Activated CD8-positive, alpha-beta T cell treated with anti-CD3 and anti-CD28 coated beads for 36 hours (primary cell): Measurements from ENCODE around the gene CFAP47. TPM values are rescaled to one million over a fixed set of nuclear protein-coding genes. Genes with fewer than 3 reads are reported as not detected.

Experiments
- ATAC-seq: fragments of 200-7000 bp; cut with Tn5 transposase; one replicate; pipeline ENCODE4 v1.10.0; 2021; ENCODE audit warnings: mild to moderate bottlenecking, moderate library complexity
- CTCF ChIA-PET: fragments of 350-600 bp; sonication (Branson Sonifier 250); formaldehyde crosslinking; loops from one replicate; lab custom pipeline; 2021; ENCODE audit warnings: antibody characterized with exemption; lab: Charles Lee
- POLR2A ChIA-PET: fragments of 350-600 bp; sonication (Branson Sonifier 250); formaldehyde crosslinking; loops from one replicate; lab custom pipeline; 2021; ENCODE audit warnings: antibody characterized with exemption; lab: Charles Lee
- DNase-seq: peaks from one replicate; pipeline ENCODE4 v3.0.0-alpha.2; 2020
- H3K27ac Mint-ChIP-seq: one replicate; pipeline ENCODE4 v1.8.0; 2021; ENCODE audit warnings: mild to moderate bottlenecking, mixed read lengths
- H3K27me3 Mint-ChIP-seq: one replicate; pipeline ENCODE4 v1.8.0; 2021; ENCODE audit warnings: mixed read lengths
- H3K36me3 Mint-ChIP-seq: one replicate; pipeline ENCODE4 v1.8.0; 2021; ENCODE audit warnings: low read depth, mixed read lengths
- H3K4me1 Mint-ChIP-seq: one replicate; pipeline ENCODE4 v1.8.0; 2021; ENCODE audit warnings: low read depth, mixed read lengths
- H3K4me3 Mint-ChIP-seq: one replicate; pipeline ENCODE4 v1.8.0; 2021; ENCODE audit warnings: mild to moderate bottlenecking, moderate library complexity, mixed read lengths
- H3K9me3 Mint-ChIP-seq: one replicate; pipeline ENCODE4 v1.8.0; 2021; ENCODE audit warnings: mixed read lengths
- intact Hi-C: fragments of 100-400 bp; cut with micrococcal nuclease; formaldehyde crosslinking; loops from one replicate; pipeline ENCODE4 v1.10.0; 2022
- total RNA-seq, 2 experiments: library from RNA; stranded (reverse); gene quantifications; one replicate each; pipeline ENCODE4 v1.2.3, GENCODE V29; 2021
- TF ChIP-seq, protein P1 (sequence below): fragments of 200-600 bp; IDR thresholded peaks from one replicate; pipeline ENCODE4 v1.8.0; 2022; ENCODE audit warnings: antibody characterized with exemption, mild to moderate bottlenecking

Gene CFAP47
- total RNA-seq, 2 experiments from 2014 or later = not detected

DNA sequence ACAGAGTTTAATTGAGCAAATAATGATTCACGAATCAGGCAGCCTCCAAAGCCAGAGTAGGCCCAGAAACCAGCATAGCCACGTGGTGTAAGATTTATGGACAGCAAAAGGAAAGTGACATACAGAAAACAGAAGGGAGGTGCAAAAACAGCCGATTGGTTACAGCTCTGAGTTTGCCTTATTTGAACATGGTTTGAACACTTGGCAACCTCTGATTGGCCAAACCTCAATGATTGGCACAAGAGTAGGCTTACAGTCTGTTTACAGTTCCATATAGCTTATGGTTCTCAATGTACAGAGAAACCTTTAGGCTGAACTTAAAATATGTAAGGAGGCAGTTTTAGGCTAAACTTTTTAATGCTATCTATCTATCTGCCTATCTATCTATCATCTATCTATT lies 394.8 kb downstream of the CFAP47 start:
- no peaks in the 10 kb centered on the region for H3K27me3 Mint-ChIP-seq
- POLR2A ChIA-PET = no interaction called here
- intact Hi-C loops = no loop called here

DNA sequence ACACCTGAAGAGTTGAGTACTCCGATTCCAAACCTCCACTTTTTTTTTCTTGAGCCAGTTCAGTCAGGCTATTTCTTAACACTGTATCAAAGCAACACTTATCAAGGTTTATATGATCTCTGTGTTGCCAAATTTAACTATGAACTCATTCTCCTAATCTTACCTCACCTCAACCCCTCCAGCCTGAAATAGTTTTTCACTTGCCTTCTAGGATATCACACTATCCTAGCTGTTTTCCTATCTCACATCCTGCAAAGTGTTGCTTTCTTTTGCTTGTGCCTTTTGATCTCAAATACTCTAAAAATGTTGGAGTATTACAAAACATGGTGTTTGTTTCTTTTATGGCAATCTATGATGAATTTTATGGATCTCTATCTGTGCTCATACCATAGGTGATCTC lies 415.0 kb downstream of the CFAP47 start:
- POLR2A ChIA-PET = no interaction called here
- no peak overlapping the region for H3K4me3 Mint-ChIP-seq
- no peak for DNase-seq
- H3K27me3 Mint-ChIP-seq = no peaks in the 10 kb centered on the region
- intact Hi-C loops = no loop called here
- H3K36me3 Mint-ChIP-seq = no peaks in the 10 kb centered on the region
- no peak for ATAC-seq
- H3K4me1 Mint-ChIP-seq = no peaks in the 10 kb centered on the region
- TF ChIP-seq, protein P1, sequence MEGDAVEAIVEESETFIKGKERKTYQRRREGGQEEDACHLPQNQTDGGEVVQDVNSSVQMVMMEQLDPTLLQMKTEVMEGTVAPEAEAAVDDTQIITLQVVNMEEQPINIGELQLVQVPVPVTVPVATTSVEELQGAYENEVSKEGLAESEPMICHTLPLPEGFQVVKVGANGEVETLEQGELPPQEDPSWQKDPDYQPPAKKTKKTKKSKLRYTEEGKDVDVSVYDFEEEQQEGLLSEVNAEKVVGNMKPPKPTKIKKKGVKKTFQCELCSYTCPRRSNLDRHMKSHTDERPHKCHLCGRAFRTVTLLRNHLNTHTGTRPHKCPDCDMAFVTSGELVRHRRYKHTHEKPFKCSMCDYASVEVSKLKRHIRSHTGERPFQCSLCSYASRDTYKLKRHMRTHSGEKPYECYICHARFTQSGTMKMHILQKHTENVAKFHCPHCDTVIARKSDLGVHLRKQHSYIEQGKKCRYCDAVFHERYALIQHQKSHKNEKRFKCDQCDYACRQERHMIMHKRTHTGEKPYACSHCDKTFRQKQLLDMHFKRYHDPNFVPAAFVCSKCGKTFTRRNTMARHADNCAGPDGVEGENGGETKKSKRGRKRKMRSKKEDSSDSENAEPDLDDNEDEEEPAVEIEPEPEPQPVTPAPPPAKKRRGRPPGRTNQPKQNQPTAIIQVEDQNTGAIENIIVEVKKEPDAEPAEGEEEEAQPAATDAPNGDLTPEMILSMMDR = no peak
- CTCF ChIA-PET = no interaction called here
- peaks cover 2% of the 10 kb centered on the region for H3K9me3 Mint-ChIP-seq
- H3K27ac Mint-ChIP-seq = no peak overlapping the region

More for the DNA sequence above, 394.8 kb downstream of the CFAP47 start:
- DNase-seq (no peak), ATAC-seq (no peak)
- CTCF ChIA-PET = no interaction called here
- Mint-ChIP-seq H3K4me3 (no peak overlapping the region), H3K36me3 (no peaks in the 10 kb centered on the region), H3K27ac (no peak overlapping the region), H3K4me1 (no peaks in the 10 kb centered on the region), H3K9me3 (no peaks in the 10 kb centered on the region)
- TF ChIP-seq, protein P1 = no peak

DNA sequence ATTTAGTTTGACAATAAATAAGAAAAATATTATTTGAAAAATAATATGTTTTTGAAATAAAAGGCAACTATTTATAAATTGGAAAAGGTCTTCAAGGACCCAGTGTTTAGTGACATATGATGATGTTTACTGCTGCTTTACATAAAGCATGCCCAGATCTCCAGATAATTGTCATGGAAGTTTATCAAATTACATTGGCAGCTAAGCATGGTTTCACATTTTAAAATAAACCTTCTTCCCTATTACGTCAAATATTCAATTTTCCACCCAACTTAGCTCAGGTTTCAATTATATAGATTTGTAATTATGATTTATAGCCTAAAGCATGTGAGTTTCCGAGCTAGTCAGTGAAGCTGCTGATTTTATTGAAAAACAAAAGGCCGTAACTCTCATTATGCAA lies 417.2 kb downstream of the CFAP47 start:
- CTCF ChIA-PET = no interaction called here
- TF ChIP-seq, protein P1 = no peak
- no peaks in the 10 kb centered on the region for H3K36me3 Mint-ChIP-seq
- H3K27me3 Mint-ChIP-seq = no peaks in the 10 kb centered on the region
- H3K9me3 Mint-ChIP-seq = peaks cover 2% of the 10 kb centered on the region
- POLR2A ChIA-PET = no interaction called here
- no peak overlapping the region for H3K4me3 Mint-ChIP-seq
- DNase-seq (no peak), ATAC-seq (no peak)
- no peaks in the 10 kb centered on the region for H3K4me1 Mint-ChIP-seq
- no peak overlapping the region for H3K27ac Mint-ChIP-seq
- intact Hi-C loops = no loop called here

DNA sequence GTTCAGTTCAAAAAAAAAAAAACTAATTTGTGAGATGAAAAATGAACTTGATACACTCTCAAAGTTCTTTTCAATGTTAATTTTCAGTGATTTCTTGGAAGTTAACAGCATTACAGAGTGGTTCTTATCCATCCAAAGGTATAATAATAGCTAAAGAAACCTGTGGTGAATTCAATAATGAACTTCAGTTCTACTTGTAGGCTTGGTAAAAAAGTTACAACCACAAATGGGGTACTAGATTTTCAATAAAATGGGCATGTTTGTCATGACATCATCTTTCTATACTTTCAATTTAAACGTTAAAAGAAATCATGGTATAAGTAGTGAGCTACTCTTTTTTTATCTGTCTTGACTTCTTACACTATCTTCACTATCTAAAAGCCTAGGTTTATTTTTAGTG lies 424.8 kb downstream of the CFAP47 start:
- H3K36me3 Mint-ChIP-seq = no peaks in the 10 kb centered on the region
- H3K27ac Mint-ChIP-seq = no peak overlapping the region
- no peak for ATAC-seq
- POLR2A ChIA-PET = no interaction called here
- H3K27me3 Mint-ChIP-seq = no peaks in the 10 kb centered on the region
- H3K4me3 Mint-ChIP-seq = no peak overlapping the region
- CTCF ChIA-PET = no interaction called here
- H3K4me1 Mint-ChIP-seq = no peaks in the 10 kb centered on the region
- TF ChIP-seq, protein P1 = no peak
- intact Hi-C loops = no loop called here
- DNase-seq = no peak
- H3K9me3 Mint-ChIP-seq = no peaks in the 10 kb centered on the region

DNA sequence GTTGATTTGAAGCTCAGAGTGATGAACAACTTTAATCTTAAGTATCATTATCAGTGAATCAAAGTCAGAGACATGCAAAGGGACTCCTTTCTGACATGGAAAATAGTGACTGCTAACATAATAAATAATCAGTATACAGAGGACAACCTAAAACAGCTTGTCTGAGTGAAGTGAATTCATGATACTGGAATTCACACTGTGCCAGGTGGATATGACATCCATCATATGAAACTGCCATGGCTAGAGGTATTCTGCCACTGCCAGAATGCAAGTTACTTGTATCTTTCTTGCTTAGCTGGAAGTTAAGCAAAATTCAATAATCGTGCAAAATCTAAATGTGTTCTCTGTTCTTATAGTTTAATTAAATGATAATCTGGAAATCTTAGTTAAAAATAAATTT lies 429.0 kb downstream of the CFAP47 start:
- ATAC-seq (no peak), DNase-seq (no peak)
- intact Hi-C loops = no loop called here
- H3K27me3 Mint-ChIP-seq = no peaks in the 10 kb centered on the region
- H3K4me3 Mint-ChIP-seq = no peak overlapping the region
- no peaks in the 10 kb centered on the region for H3K4me1 Mint-ChIP-seq
- ChIA-PET POLR2A (no interaction called here), CTCF (no interaction called here)
- no peaks in the 10 kb centered on the region for H3K36me3 Mint-ChIP-seq
- TF ChIP-seq, protein P1 = no peak
- H3K27ac Mint-ChIP-seq = no peak overlapping the region
- no peaks in the 10 kb centered on the region for H3K9me3 Mint-ChIP-seq
